Lung (tissue), 12 donors: ENCODE data around the gene TSKU. TPM values are rescaled to one million over a fixed set of nuclear protein-coding genes. Genes with fewer than 3 reads are reported as not detected.
"Not testable (repeated sequence)": the region's sequence is repeated elsewhere in the genome, so short reads cannot be mapped to it uniquely, and the experiment has no call there.

Source experiments
- ATAC-seq: fragments of 200-7000 bp; cut with Tn5 transposase; one replicate; pipeline ENCODE4 v1.9.1; 2020; ENCODE audit warnings: moderate number of reproducible peaks; ENCODE audit not compliant: insufficient read depth, low FRiP score
- DNase-seq, 3 donors: peaks; one replicate each; pipeline ENCODE4 v3.0.0-alpha.2; 2013 to 2017
- H3K27ac ChIP-seq, 2 donors: one replicate each; pipeline ENCODE4 v1.5.1; 2013; ENCODE audit warnings: mild to moderate bottlenecking in 2 of 2, moderate library complexity in 2 of 2, control low read depth in 1 of 2, inconsistent platforms in 1 of 2, low read depth in 1 of 2, low read length in 1 of 2
- H3K27me3 ChIP-seq, 3 donors: one replicate each; pipeline ENCODE4 v1.5.1; 2013; ENCODE audit warnings: low read length in 2 of 3; ENCODE audit not compliant: control insufficient read depth in 3 of 3, insufficient read depth in 3 of 3
- H3K36me3 ChIP-seq, 4 donors: one replicate each; pipeline ENCODE4 v1.5.1; 2013; ENCODE audit warnings: low read length in 4 of 4, mild to moderate bottlenecking in 1 of 4, moderate library complexity in 1 of 4; ENCODE audit not compliant: control insufficient read depth in 4 of 4, insufficient read depth in 4 of 4
- H3K4me1 ChIP-seq, 5 donors: one replicate each; pipeline ENCODE4 v1.5.1; 2013; ENCODE audit warnings: low read length in 5 of 5, mild to moderate bottlenecking in 2 of 5, moderate library complexity in 1 of 5; ENCODE audit not compliant: control insufficient read depth in 5 of 5, insufficient read depth in 5 of 5
- H3K4me3 ChIP-seq: one replicate; pipeline ENCODE4 v1.5.1; 2013; ENCODE audit warnings: mild to moderate bottlenecking, control low read depth, moderate library complexity
- H3K9ac ChIP-seq, 2 donors: one replicate each; pipeline ENCODE4 v1.5.1; 2013; ENCODE audit warnings: low read length in 2 of 2, control low read depth in 1 of 2; ENCODE audit not compliant: insufficient read depth in 1 of 2
- H3K9me3 ChIP-seq, 4 donors: one replicate each; pipeline ENCODE4 v1.5.1; 2013; ENCODE audit warnings: low read length in 3 of 4, mild to moderate bottlenecking in 1 of 4, moderate library complexity in 1 of 4; ENCODE audit not compliant: control insufficient read depth in 4 of 4, insufficient read depth in 3 of 4
- WGBS, 2 donors: extraction: QIAGEN DNeasy Blood & Tissue Kit; methylation state at CpG; one replicate each; pipeline ENCODE4 v1.1.7; 2013; 5-methylcytosine and 5-hydroxymethylcytosine counted together
- polyA plus RNA-seq, 2 donors: library from polyadenylated mRNA; stranded (reverse); fragments of 200-250 nt; gene quantifications; one replicate each; pipeline ENCODE4 v1.2.1, GENCODE V29; 2013
- total RNA-seq, 2 donors: library from RNA; depleted of rRNA in 1 of 2; stranded (reverse); fragments of >200 nt in 1 of 2; gene quantifications; one replicate each; pipeline ENCODE4 v1.2.1, GENCODE V29; 2014 to 2021
- TF ChIP-seq, protein P1 (sequence below): IDR thresholded peaks from 2 replicates; pipeline ENCODE4 v1.5.1; 2012; ENCODE audit warnings: mild to moderate bottlenecking; ENCODE audit errors: control extremely low read depth, extremely low read depth
- donor health status: control.
- donor health status: control.
- donor health status: Bipolar disorder and iron deficiency.
- donor health status: healthy.
- donor health status: DM: yes; HTN: yes; CAD: no.

Gene TSKU
- total and polyA plus RNA-seq, 4 donors, result 3.7 to 18.6 (median 11.6) TPM

DNA sequence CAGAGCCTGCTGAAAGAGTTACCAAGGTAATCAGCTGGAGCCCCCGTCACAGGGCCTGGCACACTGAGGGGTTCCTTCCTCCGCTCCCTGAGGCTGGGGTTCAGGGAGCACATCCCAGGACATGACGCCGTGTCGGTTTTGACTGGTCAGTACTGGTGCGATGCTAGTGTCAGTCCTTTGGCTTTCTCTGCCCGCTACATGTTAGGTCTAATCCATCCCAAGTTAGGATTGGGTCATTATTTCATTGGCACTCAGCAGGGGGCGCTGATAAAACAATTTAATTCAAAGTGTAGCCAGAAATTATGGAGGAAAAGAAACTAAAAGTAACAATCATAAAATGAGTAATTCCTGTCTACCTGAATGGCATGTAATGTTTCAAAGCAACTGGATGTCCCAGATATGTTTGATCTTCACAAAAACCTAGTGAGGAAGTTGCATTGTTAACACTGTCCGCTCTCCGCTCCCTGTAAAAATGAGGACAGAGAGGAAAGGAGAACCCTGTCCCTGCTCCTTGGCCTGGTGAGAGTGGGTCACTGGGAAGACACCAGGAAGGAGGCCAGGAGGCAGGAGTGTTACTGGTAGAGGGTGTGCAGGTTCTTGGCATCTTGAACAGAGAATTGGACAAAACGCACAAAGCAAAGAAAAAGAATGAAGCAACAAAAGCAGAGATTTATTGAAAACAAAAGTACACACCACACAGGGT, 27.1 kb downstream of the TSKU start:
- Histone ChIP-seq H3K4me3 (no peak overlapping the region), H3K27ac (no peak overlapping the region), H3K4me1 (peaks cover 0 to 7% (median 0%) of the 10 kb centered on the region in 5 donors), H3K9ac (peak overlapping the region in 1 of 2 donors; percentile 3), H3K36me3 (no peaks in the 10 kb centered on the region), H3K27me3 (no peaks in the 10 kb centered on the region), H3K9me3 (peaks cover under 1 to 4% (median 2%) of the 10 kb centered on the region in 4 donors)
- DNase-seq (peak; percentile 2 to 49 (median 37)), ATAC-seq (peak; percentile 41)
- TF ChIP-seq, protein P1, sequence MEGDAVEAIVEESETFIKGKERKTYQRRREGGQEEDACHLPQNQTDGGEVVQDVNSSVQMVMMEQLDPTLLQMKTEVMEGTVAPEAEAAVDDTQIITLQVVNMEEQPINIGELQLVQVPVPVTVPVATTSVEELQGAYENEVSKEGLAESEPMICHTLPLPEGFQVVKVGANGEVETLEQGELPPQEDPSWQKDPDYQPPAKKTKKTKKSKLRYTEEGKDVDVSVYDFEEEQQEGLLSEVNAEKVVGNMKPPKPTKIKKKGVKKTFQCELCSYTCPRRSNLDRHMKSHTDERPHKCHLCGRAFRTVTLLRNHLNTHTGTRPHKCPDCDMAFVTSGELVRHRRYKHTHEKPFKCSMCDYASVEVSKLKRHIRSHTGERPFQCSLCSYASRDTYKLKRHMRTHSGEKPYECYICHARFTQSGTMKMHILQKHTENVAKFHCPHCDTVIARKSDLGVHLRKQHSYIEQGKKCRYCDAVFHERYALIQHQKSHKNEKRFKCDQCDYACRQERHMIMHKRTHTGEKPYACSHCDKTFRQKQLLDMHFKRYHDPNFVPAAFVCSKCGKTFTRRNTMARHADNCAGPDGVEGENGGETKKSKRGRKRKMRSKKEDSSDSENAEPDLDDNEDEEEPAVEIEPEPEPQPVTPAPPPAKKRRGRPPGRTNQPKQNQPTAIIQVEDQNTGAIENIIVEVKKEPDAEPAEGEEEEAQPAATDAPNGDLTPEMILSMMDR, result peak; percentile 64
- 60 to 78% methylated on average over 11 of the region's 11 CpGs for WGBS, 2 donors

DNA sequence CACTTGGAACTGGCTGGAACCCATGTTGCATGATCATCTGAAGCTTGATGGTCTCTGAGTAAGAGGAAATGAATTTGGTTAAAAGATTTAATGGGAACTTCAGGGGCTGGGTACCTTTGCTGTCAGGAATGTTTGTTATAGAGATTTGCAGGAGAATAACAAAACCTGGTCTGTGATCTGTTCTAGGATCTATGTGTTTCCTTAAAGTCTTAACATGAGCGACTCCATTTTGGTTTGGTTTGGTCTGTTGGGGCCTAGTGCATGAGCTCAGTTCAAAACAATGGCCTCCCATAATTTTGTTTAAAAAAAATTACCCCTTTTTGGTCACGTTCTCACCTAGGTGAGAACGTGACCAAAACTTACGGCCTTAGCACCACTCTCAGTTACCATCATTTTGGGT, 28.1 kb downstream of the TSKU start:
- Histone ChIP-seq H3K27me3 (no peaks in the 10 kb centered on the region), H3K9me3 (peaks cover 1 to 6% (median 3%) of the 10 kb centered on the region in 4 donors), H3K4me3 (no peak overlapping the region), H3K36me3 (no peaks in the 10 kb centered on the region), H3K27ac (no peak overlapping the region), H3K4me1 (peaks cover 0 to 4% (median 0%) of the 10 kb centered on the region in 5 donors), H3K9ac (no peak overlapping the region)
- WGBS, 2 donors, result 97% methylated on average over 4 of the region's 4 CpGs
- DNase-seq (no peak), ATAC-seq (no peak)
- TF ChIP-seq, protein P1, result no peak

DNA sequence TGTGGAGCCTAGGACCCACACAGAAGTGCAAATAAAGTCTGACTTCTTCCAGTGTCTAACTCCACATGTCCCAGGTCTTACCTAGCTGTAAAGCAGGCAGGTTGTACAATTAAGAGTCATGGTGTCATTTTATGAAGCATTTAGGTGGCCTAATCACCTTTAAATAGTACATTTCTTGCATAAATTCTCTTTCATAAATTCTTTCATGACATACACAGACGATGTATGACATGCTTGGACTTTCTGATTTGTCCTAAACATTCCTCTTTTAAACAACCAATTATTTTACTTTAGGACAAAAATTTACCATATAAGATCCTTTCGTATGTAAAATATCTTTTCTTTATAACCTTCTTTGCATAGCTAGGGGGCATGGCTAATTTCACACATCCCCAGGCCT, 31.3 kb downstream of the TSKU start:
- TF ChIP-seq, protein P1, result no peak
- Histone ChIP-seq H3K9ac (no peak overlapping the region), H3K27ac (no peak overlapping the region), H3K4me3 (no peak overlapping the region), H3K4me1 (peaks cover 0 to 2% (median 0%) of the 10 kb centered on the region in 5 donors), H3K36me3 (no peaks in the 10 kb centered on the region), H3K9me3 (peaks cover 1 to 8% (median 4%) of the 10 kb centered on the region in 4 donors), H3K27me3 (no peaks in the 10 kb centered on the region)
- DNase-seq (no peak), ATAC-seq (no peak)
- WGBS, 2 donors, result 98 to 99% methylated on average over 2 of the region's 2 CpGs

DNA sequence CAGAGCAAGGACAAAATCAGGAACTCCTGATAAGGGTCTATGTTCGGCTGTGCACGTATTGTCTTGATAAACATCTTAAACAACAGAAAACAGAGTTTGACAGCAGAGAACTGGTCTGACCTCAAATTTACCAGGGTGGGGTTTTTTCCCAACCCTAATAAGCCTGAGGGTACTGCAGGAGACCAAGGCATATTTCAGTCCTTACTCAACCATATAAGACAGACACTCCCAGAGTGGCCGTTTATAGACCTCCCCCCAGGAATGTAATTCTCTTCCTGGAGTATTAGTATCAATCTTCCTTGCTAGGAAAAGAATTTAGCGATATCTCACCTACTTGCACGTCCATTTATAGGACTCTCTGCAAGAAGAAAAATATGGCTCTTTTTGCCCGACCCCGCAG, 32.5 kb downstream of the TSKU start:
- DNase-seq, H3K27ac ChIP-seq, H3K27me3 ChIP-seq, H3K9me3 ChIP-seq, H3K4me3 ChIP-seq, H3K36me3 ChIP-seq, H3K4me1 ChIP-seq, H3K9ac ChIP-seq, ATAC-seq: not testable (repeated sequence)
- WGBS, 2 donors, result 90% methylated on average over 7 of the region's 7 CpGs
